Gastroesophageal sphincter (tissue), 4 donors: Measurements from ENCODE around the gene IQGAP2. TPM values are rescaled to one million over a fixed set of nuclear protein-coding genes. Genes with fewer than 3 reads are reported as not detected.

ENCODE experiments used
- ATAC-seq: fragments of 150-250 bp; one replicate; pipeline ENCODE4 v1.9.1; 2016; ENCODE audit warnings: mild to moderate bottlenecking, moderate library complexity
- H3K27ac ChIP-seq, 4 donors: fragments of 200-600 bp; sonication (generic) in 3 of 4; 1 replicate in 3 of 4; 2 replicates in 1 of 4; pipeline ENCODE4 v1.5.1; 2016 to 2019
- H3K27me3 ChIP-seq: fragments of 200-600 bp; sonication (generic); one replicate; pipeline ENCODE4 v1.5.1; 2019
- H3K36me3 ChIP-seq, 2 donors: fragments of 200-600 bp; sonication (generic); one replicate each; pipeline ENCODE4 v1.5.1; 2019; ENCODE audit warnings: control low read depth in 1 of 2
- H3K4me1 ChIP-seq, 3 donors: fragments of 200-600 bp; sonication (generic); 1 replicate in 2 of 3; 2 replicates in 1 of 3; pipeline ENCODE4 v1.5.1; 2016 to 2019; ENCODE audit warnings: control low read depth in 2 of 3
- H3K4me3 ChIP-seq, 2 donors: fragments of 200-600 bp; sonication (generic); one replicate each; pipeline ENCODE4 v1.5.1; 2019; ENCODE audit warnings: mild to moderate bottlenecking in 1 of 2, moderate library complexity in 1 of 2
- H3K9me3 ChIP-seq, 3 donors: fragments of 200-600 bp; sonication (generic); one replicate each; pipeline ENCODE4 v1.5.1; 2017 to 2019; ENCODE audit warnings: control low read depth in 2 of 3
- CTCF ChIP-seq, 4 experiments: fragments of 200-600 bp in 2 of 4; fragments of 450-650 bp in 2 of 4; sonication (generic) in 1 of 4; IDR thresholded peaks; one replicate each; pipeline ENCODE4 v1.5.1; 2017 to 2019; ENCODE audit warnings: antibody characterized with exemption in 4 of 4, mild to moderate bottlenecking in 2 of 4, moderate library complexity in 2 of 4
- EP300 ChIP-seq: sonication (generic); formaldehyde crosslinking; IDR thresholded peaks from one replicate; pipeline ENCODE4 v1.6.1; 2017; ENCODE audit warnings: antibody characterized with exemption, mild to moderate bottlenecking
- POLR2A ChIP-seq, 2 donors: fragments of 450-650 bp; IDR thresholded peaks; one replicate each; pipeline ENCODE4 v1.6.1; 2017; ENCODE audit warnings: antibody characterized with exemption in 2 of 2, mild to moderate bottlenecking in 2 of 2, moderate library complexity in 1 of 2
- POLR2AphosphoS5 ChIP-seq: sonication (generic); formaldehyde crosslinking; IDR thresholded peaks from one replicate; pipeline ENCODE4 v1.6.1; 2017; ENCODE audit warnings: antibody characterized with exemption
- WGBS, 2 donors: methylation state at CpG; one replicate each; pipeline ENCODE4 v1.1.5; 2018; ENCODE audit warnings: low coverage in 1 of 2; 5-methylcytosine and 5-hydroxymethylcytosine counted together
- total RNA-seq, 4 donors: library from RNA; depleted of rRNA; stranded (reverse); fragments of >200 nt; gene quantifications; one replicate each; pipeline ENCODE4 v1.1.0, GENCODE V29; 2016

The IQGAP2 gene
- total RNA-seq, 4 donors from 2014 or later, result 15.7 to 34.4 (median 25.8) TPM

GRCh38 chr5:76475385-76475784 lies 72.3 kb downstream of the IQGAP2 start:
- H3K27ac ChIP-seq, result no peak overlapping the region
- 100% methylated on average over 2 to 3 of the region's 3 CpGs for WGBS, 2 donors
- H3K4me3 ChIP-seq, result no peak overlapping the region
- H3K9me3 ChIP-seq, result no peaks in the 10 kb centered on the region
- ATAC-seq, result no peak
- no peaks in the 10 kb centered on the region for H3K27me3 ChIP-seq
- H3K4me1 ChIP-seq, result no peaks in the 10 kb centered on the region
- no peaks in the 10 kb centered on the region for H3K36me3 ChIP-seq
- no peak for TF ChIP-seq CTCF (IDR thresholded peaks at IDR 0.05)

GRCh38 chr5:76475936-76476335 lies 72.9 kb downstream of the IQGAP2 start:
- H3K36me3 ChIP-seq, result no peaks in the 10 kb centered on the region
- no peak overlapping the region for H3K27ac ChIP-seq
- no peaks in the 10 kb centered on the region for H3K27me3 ChIP-seq
- H3K4me1 ChIP-seq, result no peaks in the 10 kb centered on the region
- TF ChIP-seq CTCF (IDR thresholded peaks at IDR 0.05) (no peak), EP300 (no peak), POLR2AphosphoS5 (no peak), POLR2A (IDR thresholded peaks at IDR 0.05) (no peak)
- H3K4me3 ChIP-seq, result no peak overlapping the region
- WGBS, 2 donors, result 86 to 100% methylated on average over 1 to 2 of the region's 2 CpGs
- no peak for ATAC-seq
- H3K9me3 ChIP-seq, result no peaks in the 10 kb centered on the region

GRCh38 chr5:76476474-76477038 lies 73.5 kb downstream of the IQGAP2 start:
- ATAC-seq, result no peak
- WGBS, 2 donors, result 63 to 100% methylated on average over 2 to 3 of the region's 3 CpGs
- Histone ChIP-seq H3K36me3 (no peaks in the 10 kb centered on the region), H3K27ac (no peak overlapping the region), H3K4me3 (no peak overlapping the region), H3K27me3 (no peaks in the 10 kb centered on the region), H3K9me3 (no peaks in the 10 kb centered on the region), H3K4me1 (no peaks in the 10 kb centered on the region)
- TF ChIP-seq POLR2AphosphoS5 (no peak), POLR2A (IDR thresholded peaks at IDR 0.05) (no peak), EP300 (no peak), CTCF (IDR thresholded peaks at IDR 0.05) (no peak)

GRCh38 chr5:76477061-76477460 lies 74.0 kb downstream of the IQGAP2 start:
- H3K4me3 ChIP-seq, result no peak overlapping the region
- 88 to 91% methylated on average over 2 of the region's 2 CpGs for WGBS, 2 donors

More at GRCh38 chr5:76477061-76477460, 74.0 kb downstream of the IQGAP2 start:
- Histone ChIP-seq H3K4me1 (no peaks in the 10 kb centered on the region), H3K27ac (no peak overlapping the region), H3K9me3 (no peaks in the 10 kb centered on the region), H3K27me3 (no peaks in the 10 kb centered on the region), H3K36me3 (no peaks in the 10 kb centered on the region)
- no peak for TF ChIP-seq POLR2A (IDR thresholded peaks at IDR 0.05)
- no peak for TF ChIP-seq POLR2AphosphoS5
- TF ChIP-seq EP300, result no peak
- TF ChIP-seq CTCF (IDR thresholded peaks at IDR 0.05), result no peak
- no peak for ATAC-seq
